OCI-LY7 (cell line): ENCODE results near the gene IL1A. TPM values are rescaled to one million over a fixed set of nuclear protein-coding genes. Genes with fewer than 3 reads are reported as not detected.

Source experiments
- BruUV-seq: library from RNA; stranded (reverse); fragments of 400-500 nt; replicated peaks from 2 replicates; lab custom pipeline; 2021; lab: Mats Ljungman, UMichigan
- CTCF ChIA-PET: fragments of 300-600 bp; sonication (Branson Sonifier 250); formaldehyde crosslinking; loops from one replicate; lab custom pipeline; 2022; ENCODE audit warnings: antibody characterized with exemption; ENCODE audit not compliant: unreplicated experiment; lab: Charles Lee
- POLR2A ChIA-PET: fragments of 300-600 bp; sonication (Branson Sonifier 250); formaldehyde crosslinking; loops from one replicate; lab custom pipeline; 2022; ENCODE audit warnings: antibody characterized with exemption; lab: Charles Lee
- DNase-seq: peaks from one replicate; pipeline ENCODE4 v3.0.0-alpha.2; 2015; ENCODE audit warnings: low spot score
- H2AFZ ChIP-seq: fragments of 200-600 bp; sonication (generic), shearing (Covaris generic); 2 replicates; pipeline ENCODE4 v1.6.1; 2014; ENCODE audit warnings: mild to moderate bottlenecking, antibody characterized with exemption, low read length, moderate library complexity
- H3K27ac ChIP-seq: fragments of 200-600 bp; sonication (generic); 2 replicates; pipeline ENCODE4 v1.5.1; 2014; ENCODE audit warnings: mixed run types, low read depth, mild to moderate bottlenecking, moderate library complexity, low read length, inconsistent platforms; ENCODE audit not compliant: poor library complexity, severe bottlenecking
- H3K36me3 ChIP-seq: fragments of 200-600 bp; sonication (generic); 2 replicates; pipeline ENCODE4 v1.6.1; 2014; ENCODE audit warnings: mild to moderate bottlenecking, antibody characterized with exemption, low read length, moderate library complexity, mixed read lengths; ENCODE audit not compliant: insufficient read depth
- H3K4me1 ChIP-seq: fragments of 200-600 bp; sonication (generic); 2 replicates; pipeline ENCODE4 v1.5.1; 2014; ENCODE audit warnings: mild to moderate bottlenecking, low read length; ENCODE audit not compliant: insufficient read depth, poor library complexity, severe bottlenecking
- H3K4me2 ChIP-seq: fragments of 200-600 bp; sonication (generic); 2 replicates; pipeline ENCODE4 v1.6.1; 2014; ENCODE audit warnings: mild to moderate bottlenecking, low read length
- H3K4me3 ChIP-seq: fragments of 200-600 bp; sonication (generic); 2 replicates; pipeline ENCODE4 v1.5.1; 2014; ENCODE audit warnings: mild to moderate bottlenecking, low read depth, low read length; ENCODE audit not compliant: poor library complexity, severe bottlenecking
- H3K79me2 ChIP-seq: fragments of 200-600 bp; sonication (generic); 2 replicates; pipeline ENCODE4 v1.6.1; 2016; ENCODE audit warnings: low read depth, mild to moderate bottlenecking, low read length, moderate library complexity, mixed read lengths; ENCODE audit not compliant: insufficient read depth
- H3K9me2 ChIP-seq: fragments of 200-600 bp; sonication (generic); 2 replicates; pipeline ENCODE4 v1.6.1; 2016; ENCODE audit warnings: mild to moderate bottlenecking, low read length, mixed read lengths; ENCODE audit not compliant: insufficient read depth
- H3K9me3 ChIP-seq: fragments of 200-600 bp; sonication (generic); 2 replicates; pipeline ENCODE4 v1.6.1; 2014; ENCODE audit warnings: mild to moderate bottlenecking, mixed run types, low read length, mixed read lengths
- H4K20me1 ChIP-seq: fragments of 200-600 bp; sonication (generic); 2 replicates; pipeline ENCODE4 v1.6.1; 2014; ENCODE audit warnings: mild to moderate bottlenecking, antibody characterized with exemption, low read length, moderate library complexity, mixed read lengths; ENCODE audit not compliant: insufficient read depth
- EZH2phosphoT487 ChIP-seq: fragments of 200-600 bp; sonication (generic); IDR thresholded peaks from 2 replicates; pipeline ENCODE4 v1.6.1; 2018; ENCODE audit warnings: low read depth, borderline replicate concordance, mild to moderate bottlenecking, mixed run types, antibody characterized with exemption, low read length, moderate library complexity, mixed read lengths
- intact Hi-C: fragments of 100-400 bp; cut with micrococcal nuclease; formaldehyde crosslinking; loops from one replicate; pipeline ENCODE4 v1.10.0; 2022; ENCODE audit not compliant: unreplicated experiment
- total RNA-seq, 2 experiments: library from RNA; depleted of rRNA in 1 of 2; stranded (reverse); fragments of >200 nt in 1 of 2; shearing (Covaris generic) in 1 of 2; gene quantifications; 2 replicates each; pipeline ENCODE4 v1.2.3, GENCODE V29; 2014 to 2022
- TF ChIP-seq, protein P1 (sequence below): fragments of 200-600 bp; sonication (generic); conservative IDR thresholded peaks from 2 replicates; pipeline ENCODE4 v1.5.1; 2014; ENCODE audit warnings: mild to moderate bottlenecking, antibody characterized with exemption, low read length, moderate library complexity, mixed read lengths

Gene IL1A
- total RNA-seq, 2 experiments from 2014 or later, result not detected

DNA sequence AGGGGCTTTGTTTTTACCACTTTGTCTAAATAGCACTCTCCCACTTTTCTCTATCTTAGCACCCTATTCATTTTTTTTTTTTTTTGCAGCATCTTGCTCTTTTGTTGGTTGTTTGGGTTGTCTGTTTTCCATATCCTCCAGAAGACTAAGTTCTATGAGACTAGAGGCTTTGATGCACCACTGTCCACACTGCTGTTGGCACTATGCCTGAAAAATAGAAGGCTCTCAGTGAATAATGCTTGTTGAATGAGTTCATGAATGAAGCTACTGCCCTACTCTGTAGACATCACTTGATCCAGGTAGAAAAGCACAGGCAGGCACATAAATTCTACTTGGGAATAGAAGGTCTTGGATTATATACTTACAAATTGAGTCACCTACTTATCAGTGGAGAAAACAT, 7.3 kb downstream of the IL1A start:
- BruUV-seq, result no TSS peak
- Histone ChIP-seq H3K4me3 (no peak overlapping the region), H3K36me3 (no peaks in the 10 kb centered on the region), H3K9me3 (no peaks in the 10 kb centered on the region), H3K27ac (no peak overlapping the region), H3K9me2 (no peaks in the 10 kb centered on the region), H4K20me1 (no peaks in the 10 kb centered on the region), H3K4me2 (no peak overlapping the region), H3K79me2 (no peaks in the 10 kb centered on the region), H2AFZ (no peak overlapping the region), H3K4me1 (no peaks in the 10 kb centered on the region)
- no peak for TF ChIP-seq EZH2phosphoT487
- TF ChIP-seq, protein P1, sequence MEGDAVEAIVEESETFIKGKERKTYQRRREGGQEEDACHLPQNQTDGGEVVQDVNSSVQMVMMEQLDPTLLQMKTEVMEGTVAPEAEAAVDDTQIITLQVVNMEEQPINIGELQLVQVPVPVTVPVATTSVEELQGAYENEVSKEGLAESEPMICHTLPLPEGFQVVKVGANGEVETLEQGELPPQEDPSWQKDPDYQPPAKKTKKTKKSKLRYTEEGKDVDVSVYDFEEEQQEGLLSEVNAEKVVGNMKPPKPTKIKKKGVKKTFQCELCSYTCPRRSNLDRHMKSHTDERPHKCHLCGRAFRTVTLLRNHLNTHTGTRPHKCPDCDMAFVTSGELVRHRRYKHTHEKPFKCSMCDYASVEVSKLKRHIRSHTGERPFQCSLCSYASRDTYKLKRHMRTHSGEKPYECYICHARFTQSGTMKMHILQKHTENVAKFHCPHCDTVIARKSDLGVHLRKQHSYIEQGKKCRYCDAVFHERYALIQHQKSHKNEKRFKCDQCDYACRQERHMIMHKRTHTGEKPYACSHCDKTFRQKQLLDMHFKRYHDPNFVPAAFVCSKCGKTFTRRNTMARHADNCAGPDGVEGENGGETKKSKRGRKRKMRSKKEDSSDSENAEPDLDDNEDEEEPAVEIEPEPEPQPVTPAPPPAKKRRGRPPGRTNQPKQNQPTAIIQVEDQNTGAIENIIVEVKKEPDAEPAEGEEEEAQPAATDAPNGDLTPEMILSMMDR, result no peak
- POLR2A ChIA-PET, result interaction anchor here (0.9 kb wide), 1 partner anchor 12 kb away, joined by 6 read pairs; no protein-coding TSS in a partner anchor
- DNase-seq, result no peak
- intact Hi-C loops, result no loop called here
- CTCF ChIA-PET, result no interaction called here

DNA sequence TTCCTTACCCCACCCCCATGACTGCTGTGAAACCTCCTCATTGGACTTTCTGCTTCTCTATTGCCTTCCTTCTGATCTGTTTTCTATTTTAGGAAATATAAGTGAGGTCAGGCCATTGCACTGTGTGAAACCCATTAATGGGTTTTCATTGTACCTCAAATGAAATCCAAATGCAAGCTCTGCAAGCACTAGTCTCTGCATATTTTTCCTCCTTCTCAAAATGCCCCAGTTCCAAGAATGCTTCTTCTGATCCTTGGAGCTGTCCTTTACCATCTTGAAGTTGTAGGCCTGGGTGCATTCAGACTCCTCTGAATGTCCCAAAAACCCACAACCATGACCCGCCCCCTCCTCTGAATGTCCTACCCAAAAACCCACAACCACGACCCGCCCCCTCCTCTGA, 8.2 kb downstream of the IL1A start:
- CTCF ChIA-PET, result no interaction called here
- POLR2A ChIA-PET, result no interaction called here
- no peak for TF ChIP-seq EZH2phosphoT487
- no peaks in the 10 kb centered on the region for H3K4me1 ChIP-seq
- no peaks in the 10 kb centered on the region for H4K20me1 ChIP-seq
- H3K9me3 ChIP-seq, result no peaks in the 10 kb centered on the region
- no peaks in the 10 kb centered on the region for H3K9me2 ChIP-seq
- H3K4me3 ChIP-seq, result no peak overlapping the region
- H3K79me2 ChIP-seq, result no peaks in the 10 kb centered on the region
- DNase-seq, result no peak
- no peak overlapping the region for H3K4me2 ChIP-seq
- H3K27ac ChIP-seq, result no peak overlapping the region
- intact Hi-C loops, result no loop called here
- no TSS peak for BruUV-seq
- H3K36me3 ChIP-seq, result no peaks in the 10 kb centered on the region
- H2AFZ ChIP-seq, result no peak overlapping the region

DNA sequence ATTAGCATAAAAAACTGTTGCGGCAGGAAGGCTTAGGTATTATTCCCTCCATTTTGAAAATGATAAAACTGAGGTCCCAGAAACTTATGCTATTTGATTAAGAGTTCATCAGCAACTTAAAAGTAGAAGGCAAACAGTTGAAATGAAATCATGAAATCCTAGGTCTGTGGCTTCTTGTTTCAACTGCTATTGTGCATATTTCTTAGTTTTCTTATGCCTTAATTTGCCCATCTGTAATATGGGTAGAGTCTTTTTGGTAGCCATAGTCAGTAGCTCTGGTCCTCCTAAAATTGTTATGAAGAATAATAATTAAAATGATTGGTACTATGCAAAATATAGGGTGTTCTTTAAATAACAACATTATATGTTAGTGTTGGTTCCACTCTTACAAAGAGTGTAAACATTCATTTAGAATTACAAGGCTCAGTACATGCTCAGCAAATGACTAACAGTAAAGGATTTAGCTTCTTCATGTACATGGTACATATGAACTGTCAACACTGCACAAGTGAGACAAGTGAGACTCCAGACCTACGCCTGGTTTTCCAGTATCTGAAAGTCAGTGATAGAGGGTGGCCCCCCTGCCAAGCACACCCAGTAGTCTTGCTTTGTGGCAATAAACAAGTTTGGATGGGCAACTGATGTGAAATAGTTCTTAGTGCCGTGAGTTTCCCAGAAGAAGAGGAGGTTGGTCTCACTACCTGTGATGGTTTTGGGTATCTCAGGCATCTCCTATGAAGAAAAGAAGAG, 9.6 kb downstream of the IL1A start:
- H3K36me3 ChIP-seq, result 0 out of 2 replicates have a peak, but pooled peaks cover 6% of the 10 kb centered on the region
- intact Hi-C loops, result no loop called here
- H2AFZ ChIP-seq, result no peak overlapping the region
- no peak overlapping the region for H3K4me2 ChIP-seq
- ChIA-PET CTCF (no interaction called here), POLR2A (interaction anchor here (0.6 kb wide), 1 partner anchor 14 kb away, joined by 3 read pairs; no protein-coding TSS in a partner anchor)
- no peak for TF ChIP-seq EZH2phosphoT487
- TF ChIP-seq, protein P1, result no peak
- no peak for DNase-seq
- H3K9me2 ChIP-seq, result no peaks in the 10 kb centered on the region
- no TSS peak for BruUV-seq
- H3K4me3 ChIP-seq, result no peak overlapping the region
- no peaks in the 10 kb centered on the region for H4K20me1 ChIP-seq
- no peaks in the 10 kb centered on the region; the same call in 1 of the 2 replicates for H3K9me3 ChIP-seq
- H3K79me2 ChIP-seq, result no peaks in the 10 kb centered on the region
- no peak overlapping the region for H3K27ac ChIP-seq
- H3K4me1 ChIP-seq, result peaks cover 8% of the 10 kb centered on the region
